ENCODE results near the gene CLNK. TPM values are rescaled to one million over a fixed set of nuclear protein-coding genes. Genes with fewer than 3 reads are reported as not detected.

Gene CLNK
- polyA plus RNA-seq, 3 donors: not detected

GRCh38 chr4:10671366-10671765, 13.2 kb downstream of the CLNK start:
- Mint-ChIP-seq H3K9me3 (peaks cover 0 to 3% (median under 1%) of the 10 kb centered on the region in 7 donors), H3K4me1 (peaks cover 8% of the 10 kb centered on the region), H3K27me3 (ENCODE audit: low read depth in 3 of 3) (peaks cover 0 to 7% (median 2%) of the 10 kb centered on the region in 3 donors), H3K36me3 (no peaks in the 10 kb centered on the region), H3K27ac (no peak overlapping the region), H3K4me3 (no peak overlapping the region)
- no peak overlapping the region for H3K4me3 ChIP-seq (replicated peaks in 1 of 3; ENCODE audit: low read depth in 2 of 3, low read length in 3 of 3)
- H2AFZ ChIP-seq (ENCODE audit: insufficient read depth, low read depth, low read length, poor library complexity, severe bottlenecking): no peak overlapping the region
- H3K27me3 ChIP-seq (ENCODE audit: control insufficient read depth in 2 of 2, insufficient read depth in 2 of 2, low read length in 2 of 2): peaks cover 0 to 2% of the 10 kb centered on the region in 2 donors
- no CpG with 5 or more reads among the region's 1 CpG for WGBS (ENCODE audit: insufficient coverage)
- no peaks in the 10 kb centered on the region for H3K9me3 ChIP-seq (replicated peaks in 1 of 2; ENCODE audit: control insufficient read depth in 1 of 2, insufficient read depth in 1 of 2, low read length in 2 of 2)
- H3K9ac ChIP-seq (ENCODE audit: insufficient read depth, low read length, poor library complexity, severe bottlenecking): no peak overlapping the region
- no peak for DNase-seq
- TF ChIP-seq CTCF (IDR thresholded peaks at IDR 0.05): no peak
- no peaks in the 10 kb centered on the region for H3K79me2 ChIP-seq (ENCODE audit: insufficient read depth, low read length)
- H3K4me2 ChIP-seq (replicated peaks; ENCODE audit: extremely low read depth, low read length, poor library complexity, severe bottlenecking): no peak overlapping the region
- H3K27ac ChIP-seq (ENCODE audit: low read depth in 1 of 2, low read length in 2 of 2): no peak overlapping the region
- H3K4me1 ChIP-seq (ENCODE audit: control insufficient read depth in 1 of 2, insufficient read depth in 2 of 2, low read length in 2 of 2): no peaks in the 10 kb centered on the region
- no peaks in the 10 kb centered on the region for H3K36me3 ChIP-seq (replicated peaks in 1 of 2; ENCODE audit: control insufficient read depth in 1 of 2, insufficient read depth in 2 of 2, low read length in 2 of 2)
- no peaks in the 10 kb centered on the region for H4K20me1 ChIP-seq (ENCODE audit: insufficient read depth, low read length)
- intact Hi-C loops (cut with micrococcal nuclease): no loop called here

- H3K9me3 ChIP-seq (replicated peaks in 1 of 2; ENCODE audit: control insufficient read depth in 1 of 2, insufficient read depth in 1 of 2, low read length in 2 of 2): no peaks in the 10 kb centered on the region
- 91% methylated on average over 2 of the region's 3 CpGs for WGBS (ENCODE audit: insufficient coverage)
- no peak overlapping the region for H3K27ac Mint-ChIP-seq
These were observed 14.2 kb downstream of the CLNK start for GRCh38 chr4:10670321-10670720.

More at GRCh38 chr4:10670321-10670720, 14.2 kb downstream of the CLNK start:
- no peaks in the 10 kb centered on the region for H3K36me3 ChIP-seq (replicated peaks in 1 of 2; ENCODE audit: control insufficient read depth in 1 of 2, insufficient read depth in 2 of 2, low read length in 2 of 2)
- no peak overlapping the region for H3K4me3 ChIP-seq (replicated peaks in 1 of 3; ENCODE audit: low read depth in 2 of 3, low read length in 3 of 3)
- H3K4me1 ChIP-seq (ENCODE audit: control insufficient read depth in 1 of 2, insufficient read depth in 2 of 2, low read length in 2 of 2): no peaks in the 10 kb centered on the region
- DNase-seq: no peak
- Mint-ChIP-seq H3K4me1 (peaks cover 4% of the 10 kb centered on the region), H3K36me3 (no peaks in the 10 kb centered on the region), H3K27me3 (ENCODE audit: low read depth in 3 of 3) (peaks cover 0 to 7% (median 2%) of the 10 kb centered on the region in 3 donors), H3K9me3 (peaks cover 0 to 3% (median 0%) of the 10 kb centered on the region in 7 donors), H3K4me3 (no peak overlapping the region)
- no peak overlapping the region for H3K9ac ChIP-seq (ENCODE audit: insufficient read depth, low read length, poor library complexity, severe bottlenecking)
- intact Hi-C loops (cut with micrococcal nuclease): no loop called here
- no peak for TF ChIP-seq CTCF (IDR thresholded peaks at IDR 0.05)
- no peak overlapping the region for H3K4me2 ChIP-seq (replicated peaks; ENCODE audit: extremely low read depth, low read length, poor library complexity, severe bottlenecking)
- no peaks in the 10 kb centered on the region for H4K20me1 ChIP-seq (ENCODE audit: insufficient read depth, low read length)
- no peak overlapping the region for H2AFZ ChIP-seq (ENCODE audit: insufficient read depth, low read depth, low read length, poor library complexity, severe bottlenecking)
- no peaks in the 10 kb centered on the region for H3K79me2 ChIP-seq (ENCODE audit: insufficient read depth, low read length)
- no peak overlapping the region for H3K27ac ChIP-seq (ENCODE audit: low read depth in 1 of 2, low read length in 2 of 2)
- peaks cover 0 to 2% of the 10 kb centered on the region in 2 donors for H3K27me3 ChIP-seq (ENCODE audit: control insufficient read depth in 2 of 2, insufficient read depth in 2 of 2, low read length in 2 of 2)
